GM19328 (cell line): ENCODE measurements around the gene PTGES3L.

ENCODE experiments used
- ATAC-seq: cut with Tn5 transposase; IDR thresholded peaks from one replicate; pipeline ENCODE4 v1.9.1; 2021; ENCODE audit warnings: mild to moderate bottlenecking, moderate library complexity; ENCODE audit not compliant: unreplicated experiment

The PTGES3L gene

DNA sequence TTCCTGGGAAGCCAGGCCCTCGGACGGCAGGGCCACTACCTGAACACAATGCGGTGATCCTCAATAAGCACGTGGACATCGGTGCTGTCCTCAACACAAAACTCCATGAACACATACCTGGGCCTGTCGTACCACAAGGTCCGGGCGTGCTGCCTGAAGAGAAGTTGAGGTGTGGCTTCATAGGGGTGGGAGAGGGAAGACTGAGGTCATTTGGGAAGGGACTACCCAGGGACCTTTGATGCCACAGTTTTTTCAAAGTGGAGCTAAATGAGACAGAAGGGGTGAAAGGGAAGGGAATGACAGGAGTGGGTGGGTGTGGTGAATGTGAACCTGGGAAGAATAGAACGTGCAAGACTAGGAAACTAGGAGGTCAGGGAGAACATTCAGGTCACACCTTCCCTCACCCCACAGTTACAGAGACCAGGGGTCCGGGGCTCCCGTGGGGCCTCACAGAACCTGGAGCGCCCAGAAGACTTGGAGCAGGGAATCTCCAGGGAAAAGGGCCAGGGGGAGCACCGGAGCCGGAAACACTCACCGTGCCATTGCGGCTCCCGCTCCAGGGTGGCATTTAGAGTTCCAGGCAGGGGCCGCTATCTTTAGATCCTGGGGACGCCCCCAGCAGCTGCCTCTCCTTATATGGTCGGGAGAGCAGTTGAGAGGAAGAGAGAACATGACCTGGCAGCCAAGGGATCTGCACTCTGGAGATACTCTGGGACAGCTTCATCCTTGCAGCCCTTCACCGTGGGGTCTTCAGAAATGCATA lies at the start of gene PTGES3L:
Gene PTGES3L (minus strand): TSS at position 570 of the 763 bp plus-strand sequence. CDS start 27 bp downstream, at position 543.
- ATAC-seq, result peak; percentile 17

GRCh38 chr17:43028221-43028861 lies 48.5 kb upstream of the PTGES3L start:
- ATAC-seq, result no peak

GRCh38 chr17:43027091-43028032 lies 47.5 kb upstream of the PTGES3L start:
- ATAC-seq, result no peak

DNA sequence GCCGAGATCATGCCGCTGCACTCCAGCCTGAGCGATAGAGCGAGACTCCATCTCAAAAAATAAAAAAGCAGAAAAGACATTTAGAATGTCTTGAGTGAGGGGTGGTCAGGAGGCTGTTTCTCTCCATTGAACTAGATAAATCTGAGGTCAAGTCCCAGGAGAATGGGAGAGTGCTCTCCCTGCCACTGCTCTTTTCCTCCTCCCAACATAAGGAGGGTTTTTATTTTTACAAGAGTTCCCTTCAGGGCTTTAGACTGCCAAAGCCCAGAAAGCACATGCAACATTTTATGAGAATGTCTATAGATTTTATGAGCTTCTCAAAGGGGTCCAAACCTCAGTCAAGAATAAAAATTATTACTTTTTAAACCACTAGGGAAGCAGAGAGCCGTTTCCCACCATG lies 46.7 kb upstream of the PTGES3L start:
- ATAC-seq, result no peak

- no peak for ATAC-seq
Measured at GRCh38 chr17:43025766-43026537, 46.1 kb upstream of the PTGES3L start.

DNA sequence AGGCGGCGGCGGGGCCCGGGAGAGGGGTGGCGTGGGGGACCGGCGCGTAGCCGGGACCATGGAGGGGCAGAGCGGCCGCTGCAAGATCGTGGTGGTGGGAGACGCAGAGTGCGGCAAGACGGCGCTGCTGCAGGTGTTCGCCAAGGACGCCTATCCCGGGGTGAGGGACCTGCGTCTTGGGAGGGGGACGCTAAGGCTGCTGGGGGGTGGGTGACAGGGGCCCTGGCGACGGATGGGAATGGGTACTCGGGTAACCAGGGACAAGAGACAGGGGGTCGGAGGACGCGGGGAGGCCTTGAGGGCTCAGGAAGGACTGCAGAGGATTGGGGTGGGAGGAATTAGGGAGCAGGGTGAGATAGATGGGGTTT lies 45.4 kb upstream of the PTGES3L start:
- ATAC-seq, result no peak

- ATAC-seq, result no peak
Measured at GRCh38 chr17:43024407-43025289, 44.8 kb upstream of the PTGES3L start, which contains the start of gene RND2. Gene RND2, plus strand, starts transcription at chr17:43025231. Its CDS starts 117 bp downstream, at chr17:43025348.

DNA sequence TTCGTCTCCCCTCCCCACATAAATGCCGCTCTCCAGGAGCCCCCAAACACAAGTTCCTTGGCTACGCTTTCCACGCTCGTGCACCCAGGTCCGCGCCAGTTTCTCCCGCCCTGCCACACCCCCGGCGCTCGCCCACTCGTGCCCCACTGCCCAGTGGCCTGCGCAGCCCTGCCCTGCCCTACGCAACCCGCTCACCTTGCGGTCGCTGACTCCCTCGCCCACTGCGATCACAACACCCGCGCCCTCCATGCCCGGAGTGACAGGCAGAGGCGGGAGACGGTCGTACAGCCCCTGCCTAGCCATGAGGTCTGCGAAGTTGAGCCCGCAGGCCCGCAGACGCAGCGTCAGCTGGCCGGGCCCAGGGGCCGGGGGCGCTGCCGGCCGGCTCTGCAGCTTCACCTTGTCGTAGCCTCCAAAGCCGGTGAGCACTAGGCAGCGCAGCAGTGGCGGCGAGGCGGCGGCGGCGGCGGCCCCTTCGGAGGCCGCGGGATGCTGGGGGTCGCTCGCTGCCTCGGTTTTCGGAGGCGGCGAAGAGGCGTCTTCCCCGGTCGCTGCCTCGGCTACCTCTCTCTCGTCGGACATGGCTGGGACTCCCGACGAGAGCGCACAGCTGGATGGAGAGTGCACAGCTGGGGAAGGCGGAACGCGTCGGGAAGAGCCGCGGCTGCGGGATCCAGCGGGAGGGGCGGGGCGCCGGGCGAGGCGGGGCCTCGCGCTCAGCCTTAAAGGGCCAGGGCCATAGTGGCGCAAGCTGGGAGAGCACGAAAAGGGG lies 42.0 kb upstream of the PTGES3L start, which contains the start of gene VAT1:
Gene VAT1 (minus strand): TSS at position 645 of the 772 bp plus-strand sequence. CDS start 63 bp downstream, at position 582.
- no peak for ATAC-seq

- ATAC-seq, result no peak
Measured at GRCh38 chr17:43020789-43021740, 41.2 kb upstream of the PTGES3L start.

- no peak for ATAC-seq
Measured at GRCh38 chr17:43020030-43020621, 40.2 kb upstream of the PTGES3L start.

DNA sequence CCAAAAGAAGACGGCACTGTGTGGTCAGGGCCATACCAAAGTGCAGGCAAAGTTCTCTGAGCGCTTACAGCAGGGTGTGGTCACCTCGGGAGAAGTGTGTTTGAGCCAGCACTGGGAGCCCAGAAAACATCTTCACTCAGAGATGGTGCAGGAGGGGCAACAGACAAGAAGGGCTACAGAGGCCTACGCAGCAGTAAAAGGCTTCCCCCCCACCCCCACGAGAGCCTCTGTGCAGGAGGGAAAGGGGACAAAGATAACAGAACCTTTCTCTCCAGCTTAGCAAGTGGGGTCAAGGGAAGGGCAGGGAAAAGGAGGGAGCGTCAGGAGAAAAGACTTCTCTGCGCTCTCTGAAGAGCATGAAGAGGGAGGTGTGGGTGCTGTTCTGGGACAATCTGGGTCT lies 39.5 kb upstream of the PTGES3L start:
- ATAC-seq, result no peak

DNA sequence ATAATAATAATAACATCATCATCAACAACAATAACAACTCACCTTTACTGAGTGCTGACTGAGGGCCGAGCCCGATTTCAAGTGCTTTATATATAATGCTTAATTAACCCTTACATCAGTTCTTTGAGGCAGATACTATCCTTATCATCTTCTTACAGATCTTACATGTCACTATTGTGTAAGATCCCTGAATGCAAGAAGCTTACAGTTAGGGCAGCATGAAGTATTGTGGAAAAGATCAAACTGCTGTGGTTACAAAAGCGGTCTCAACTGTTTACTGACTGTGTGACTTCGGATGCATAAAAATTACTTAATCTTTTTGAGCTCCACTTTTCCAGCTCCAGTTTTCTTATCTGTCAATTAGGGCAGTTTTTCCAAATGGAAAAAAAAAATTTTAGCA lies 39.1 kb upstream of the PTGES3L start:
- ATAC-seq, result no peak

GRCh38 chr17:43018008-43018853 lies 38.4 kb upstream of the PTGES3L start:
- ATAC-seq, result no peak

DNA sequence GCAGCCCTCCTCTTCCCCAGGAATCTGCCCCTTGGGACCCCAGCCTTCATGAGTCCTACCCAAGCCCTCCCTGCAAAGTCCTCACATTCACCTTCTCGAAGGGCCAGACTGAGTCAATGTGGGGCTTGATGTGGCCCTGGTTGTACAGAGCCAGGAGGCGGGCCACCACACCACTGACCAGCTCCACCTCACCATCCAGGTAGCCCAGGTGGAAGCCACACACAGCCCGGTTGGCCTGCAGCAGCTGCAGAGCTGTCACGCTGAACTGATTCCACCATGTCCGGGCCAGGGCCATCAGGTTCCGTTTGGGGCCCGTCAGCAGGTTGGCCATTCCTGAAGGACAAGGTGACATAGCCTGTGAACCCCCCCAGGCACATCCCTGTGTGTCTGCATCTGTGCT lies 36.3 kb upstream of the PTGES3L start:
- ATAC-seq, result no peak

DNA sequence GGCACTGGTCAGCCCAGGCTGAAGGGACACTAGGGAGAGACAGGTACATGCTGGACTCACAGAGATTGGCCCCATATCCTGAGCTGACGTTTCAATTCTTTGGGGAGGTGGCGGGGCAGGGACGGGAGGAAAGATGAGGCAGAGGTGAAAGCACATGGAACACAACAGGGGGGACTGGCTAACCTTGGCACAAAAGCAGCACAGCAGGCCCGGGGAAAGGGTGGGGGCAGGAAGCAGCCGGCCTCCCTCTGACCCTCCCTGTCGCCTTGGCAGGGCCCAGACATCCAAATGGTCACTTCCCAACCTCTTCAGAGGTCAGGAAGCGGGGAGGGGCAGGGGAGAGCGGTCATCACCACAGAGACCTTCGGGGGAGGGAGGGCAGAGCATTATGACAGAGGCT lies 35.7 kb upstream of the PTGES3L start:
- ATAC-seq, result no peak
